ENCODE results near the gene PLEK2.
"Not testable (repeated sequence)": the region's sequence is repeated elsewhere in the genome, so short reads cannot be mapped to it uniquely, and the experiment has no call there.

PLEK2 gene

DNA sequence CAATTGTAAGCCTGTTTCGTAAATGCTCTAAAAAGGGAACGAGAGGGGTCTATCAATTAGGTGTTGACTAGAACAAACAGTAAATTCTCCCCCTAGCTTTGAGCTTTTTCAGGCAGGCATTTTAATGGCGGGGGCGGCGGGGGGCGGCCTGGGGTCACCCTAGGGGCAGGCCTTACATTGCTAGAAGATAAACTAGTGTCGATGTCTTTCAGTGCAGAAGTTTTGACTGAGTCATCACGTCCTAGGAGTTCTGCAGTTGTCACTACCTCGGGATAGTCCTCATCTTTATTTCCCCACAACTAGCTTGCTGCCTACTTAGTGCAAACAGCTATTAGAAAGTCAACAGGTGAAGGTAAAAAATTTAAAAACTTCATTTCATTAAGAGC, 54.0 kb downstream of the PLEK2 start:
- no peak for DNase-seq

DNA sequence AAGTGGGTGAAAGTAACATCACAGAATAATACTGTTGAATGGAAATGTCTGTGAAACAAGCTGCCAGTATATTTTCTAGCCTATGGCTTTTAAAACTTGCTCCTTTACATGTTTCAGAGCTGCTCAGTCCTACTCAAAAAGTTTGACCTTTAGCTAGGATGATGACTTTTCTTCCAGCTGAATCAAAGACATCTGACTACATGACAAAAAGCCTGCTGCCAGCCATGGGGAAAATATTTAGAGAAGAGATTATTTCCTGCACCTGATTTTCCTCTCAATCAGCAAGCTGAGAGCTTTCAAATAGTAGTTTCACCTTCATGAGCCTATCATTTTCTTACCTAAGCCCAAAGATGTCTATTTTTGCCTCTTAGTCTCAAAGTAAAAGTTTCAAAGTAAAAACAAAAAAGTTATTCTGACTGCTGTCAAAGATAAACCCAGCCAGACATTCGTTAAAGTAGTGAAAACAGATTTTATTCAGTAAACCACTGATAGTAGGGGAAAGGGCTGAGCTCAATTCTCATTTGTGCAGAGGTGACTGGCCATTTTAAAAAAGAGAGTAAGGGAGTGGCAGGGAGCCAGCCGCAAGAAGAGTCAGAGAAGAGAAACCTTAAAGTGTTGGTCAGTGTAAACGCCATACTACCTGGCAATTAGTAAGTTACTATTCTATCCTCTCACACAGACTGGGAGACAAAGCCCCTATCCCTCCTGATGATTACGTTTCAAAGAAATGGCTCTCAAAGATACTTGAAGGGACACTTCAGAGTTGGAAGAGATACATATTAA, 54.6 kb downstream of the PLEK2 start:
- DNase-seq = no peak

DNA sequence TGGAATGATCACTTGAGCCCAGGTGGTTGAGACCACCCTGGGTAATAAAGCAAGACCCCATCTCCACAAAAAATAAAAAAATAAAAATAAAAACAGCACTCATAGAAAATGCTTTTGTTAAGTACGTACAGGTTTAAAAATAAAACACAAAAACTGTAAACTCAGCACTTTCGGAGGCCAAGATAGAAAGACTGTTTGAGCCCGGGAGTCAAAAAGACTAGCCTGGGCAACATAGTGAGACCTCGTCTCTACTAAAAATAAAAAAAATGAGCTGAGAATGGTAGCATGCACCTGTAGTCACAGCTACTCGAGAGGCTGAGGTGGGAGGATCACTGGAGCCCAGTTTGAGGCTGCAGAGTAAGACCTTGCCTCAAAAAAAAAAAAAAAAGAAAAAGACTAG, 59.9 kb downstream of the PLEK2 start:
- DNase-seq = no peak

DNA sequence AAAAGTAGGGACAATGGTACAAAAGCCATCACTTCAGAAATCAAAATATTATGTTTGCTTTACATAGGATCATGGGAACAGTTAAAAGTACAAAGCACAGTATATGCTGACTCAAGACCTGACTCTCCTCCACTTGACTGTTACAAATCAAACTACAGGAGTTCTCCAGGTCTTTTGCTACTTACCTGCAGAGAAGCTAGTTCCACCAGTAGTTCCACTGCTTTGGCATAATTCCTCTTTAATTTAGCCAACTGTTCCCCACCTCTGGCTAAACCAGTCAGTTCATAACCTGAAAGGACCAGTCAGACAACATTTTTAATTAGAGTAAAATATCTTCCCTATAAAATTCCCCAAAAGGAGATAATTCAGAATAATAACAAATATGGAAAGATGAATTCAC, 66.4 kb downstream of the PLEK2 start:
- DNase-seq = no peak

DNA sequence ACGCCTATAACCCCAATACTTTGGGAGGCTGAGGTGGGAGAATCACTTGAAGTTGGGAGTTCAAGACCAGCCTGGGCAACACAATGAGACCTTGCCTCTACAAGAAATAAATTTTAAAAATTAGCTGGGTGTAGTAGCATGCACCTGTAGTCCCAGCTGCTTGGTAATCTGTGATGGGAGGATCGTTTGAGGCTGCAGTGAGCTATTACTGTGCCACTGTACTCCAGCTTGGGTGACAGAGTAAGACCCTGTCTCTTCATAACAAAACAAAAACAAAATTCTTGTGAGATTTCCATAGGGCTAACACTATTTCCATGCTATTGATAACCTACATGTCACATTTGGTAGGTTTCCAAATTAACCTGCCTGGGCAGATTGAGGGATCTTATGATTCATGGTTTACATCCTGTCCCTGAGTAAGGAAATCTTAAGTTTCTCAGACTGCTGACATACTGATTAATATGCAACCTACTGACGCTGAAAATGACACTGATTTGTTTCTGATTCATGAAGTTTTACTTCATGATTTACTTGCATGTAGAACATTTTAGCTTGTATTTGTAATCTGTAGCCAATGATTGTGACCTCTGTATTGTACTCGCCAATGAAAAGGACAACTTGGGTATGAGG, 68.2 kb downstream of the PLEK2 start:
- DNase-seq = no peak

DNA sequence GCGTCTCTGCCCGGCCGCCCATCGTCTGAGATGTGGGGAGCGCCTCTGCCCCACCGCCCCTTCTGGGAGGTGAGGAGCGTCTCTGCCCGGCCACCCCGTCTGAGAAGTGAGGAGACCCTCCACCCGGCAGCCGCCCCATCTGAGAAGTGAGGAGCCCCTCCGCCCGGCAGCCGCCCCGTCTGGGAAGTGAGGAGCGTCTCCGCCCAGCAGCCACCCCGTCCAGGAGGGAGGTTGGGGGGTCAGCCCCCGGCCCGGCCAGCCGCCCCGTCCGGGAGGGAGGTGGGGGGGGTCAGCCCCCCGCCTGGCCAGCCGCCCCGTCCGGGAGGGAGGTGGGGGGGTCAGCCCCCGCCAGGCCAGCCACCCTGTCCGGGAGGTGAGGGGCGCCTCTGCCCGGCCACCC, 70.7 kb downstream of the PLEK2 start:
- DNase-seq = not testable (repeated sequence)

Data from NCI-H510A treated with DMSO at 0.1 percent for 48 hours (cell line).